GM21737 (cell line): ENCODE data around the gene ZNF593OS.

Experiments
- ATAC-seq: cut with Tn5 transposase; IDR thresholded peaks from one replicate; pipeline ENCODE4 v1.9.1; 2021; ENCODE audit warnings: mild to moderate bottlenecking, moderate library complexity; ENCODE audit not compliant: unreplicated experiment

ZNF593OS gene

GRCh38 chr1:26160527-26161414 lies 10.9 kb downstream of the ZNF593OS start:
- ATAC-seq, result no peak

GRCh38 chr1:26159743-26160039 lies 11.9 kb downstream of the ZNF593OS start:
- ATAC-seq, result no peak

DNA sequence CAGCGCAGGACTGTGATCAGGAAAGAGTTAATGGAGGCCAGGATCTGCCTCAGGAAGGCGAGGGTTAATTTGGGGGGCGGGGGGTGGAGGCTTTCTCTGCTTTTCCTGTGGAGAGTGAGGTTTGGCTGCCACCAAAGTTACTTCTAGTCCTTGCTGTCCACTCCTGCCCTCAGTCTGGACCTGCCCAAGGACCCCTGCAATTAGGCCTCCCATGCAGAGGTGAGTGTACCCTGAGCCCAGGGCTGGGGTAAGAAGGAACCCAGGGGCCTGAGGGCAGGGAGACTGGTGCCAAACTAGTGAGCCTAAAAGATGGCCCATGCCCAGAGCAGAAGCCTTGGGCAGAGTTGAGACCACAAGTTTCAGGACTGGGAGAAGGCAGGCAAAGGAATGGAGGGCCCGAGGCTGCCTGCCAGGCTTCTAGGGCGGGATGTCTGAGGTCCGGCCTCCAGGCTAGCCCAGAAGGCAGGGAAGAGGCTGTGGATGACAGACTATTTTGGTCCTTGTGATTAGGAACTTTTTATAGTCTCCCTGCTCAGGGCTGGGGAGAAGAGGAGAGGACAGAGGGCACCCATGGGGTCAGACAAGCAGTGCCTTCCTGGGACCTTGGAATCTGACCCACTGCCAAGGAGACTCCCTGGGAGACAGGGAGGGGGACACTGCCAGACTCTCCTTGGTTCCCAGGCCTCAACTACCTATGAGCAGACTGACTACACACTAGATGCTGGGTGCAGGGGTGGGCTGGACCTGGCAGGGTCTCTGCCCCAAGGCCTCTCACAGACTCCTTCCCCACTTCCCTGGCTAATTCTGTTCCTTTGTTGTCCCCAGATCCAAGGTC lies 12.5 kb downstream of the ZNF593OS start, which contains the start of gene FAM110D:
Gene FAM110D (plus strand): TSS at position 172 of the 835 bp plus-strand sequence. CDS start 2,213 bp downstream, outside the sequence.
- ATAC-seq, result no peak

DNA sequence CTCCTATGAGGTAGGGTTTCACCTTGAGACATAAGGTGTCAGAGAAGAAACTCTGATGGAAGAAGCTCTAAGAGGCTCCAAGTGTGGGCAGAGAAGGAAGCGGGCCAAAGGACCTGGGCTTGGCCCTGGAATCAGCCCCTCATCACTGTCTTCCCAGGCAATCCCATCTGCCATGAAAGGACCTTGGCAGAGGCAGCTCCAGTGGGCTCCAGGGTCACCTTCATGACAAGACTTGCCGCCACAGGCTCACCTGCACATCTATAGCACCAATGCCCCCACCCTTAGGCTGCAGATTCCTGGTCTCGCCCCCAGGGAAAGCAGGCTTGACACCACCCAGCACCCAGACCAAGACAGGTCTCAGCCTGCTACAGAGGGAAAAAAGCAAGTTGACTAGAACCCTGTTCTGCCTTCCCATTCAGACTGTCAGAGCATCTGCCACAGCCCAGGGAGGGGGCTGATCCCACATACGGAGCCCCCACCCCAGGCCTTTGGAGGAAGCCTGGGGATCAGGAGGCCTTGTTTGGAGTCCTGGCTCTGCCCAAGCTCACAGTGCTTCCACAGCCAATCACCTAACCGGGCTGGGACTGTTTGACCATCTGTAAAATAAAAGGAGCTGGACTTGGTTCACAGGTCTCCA lies 13.2 kb downstream of the ZNF593OS start:
- ATAC-seq, result no peak

- ATAC-seq, result no peak
Observed at GRCh38 chr1:26156285-26157038, 15.2 kb downstream of the ZNF593OS start.

- no peak for ATAC-seq
Observed at GRCh38 chr1:26155370-26156284, 16.0 kb downstream of the ZNF593OS start.

- ATAC-seq, result no peak
Observed at GRCh38 chr1:26154750-26155149, 16.9 kb downstream of the ZNF593OS start.

- ATAC-seq, result no peak
Observed at GRCh38 chr1:26153966-26154532, 17.6 kb downstream of the ZNF593OS start.

GRCh38 chr1:26148887-26149286 lies 22.7 kb downstream of the ZNF593OS start:
- ATAC-seq, result no peak

GRCh38 chr1:26145960-26146294 lies 25.7 kb downstream of the ZNF593OS start:
- ATAC-seq, result no peak

DNA sequence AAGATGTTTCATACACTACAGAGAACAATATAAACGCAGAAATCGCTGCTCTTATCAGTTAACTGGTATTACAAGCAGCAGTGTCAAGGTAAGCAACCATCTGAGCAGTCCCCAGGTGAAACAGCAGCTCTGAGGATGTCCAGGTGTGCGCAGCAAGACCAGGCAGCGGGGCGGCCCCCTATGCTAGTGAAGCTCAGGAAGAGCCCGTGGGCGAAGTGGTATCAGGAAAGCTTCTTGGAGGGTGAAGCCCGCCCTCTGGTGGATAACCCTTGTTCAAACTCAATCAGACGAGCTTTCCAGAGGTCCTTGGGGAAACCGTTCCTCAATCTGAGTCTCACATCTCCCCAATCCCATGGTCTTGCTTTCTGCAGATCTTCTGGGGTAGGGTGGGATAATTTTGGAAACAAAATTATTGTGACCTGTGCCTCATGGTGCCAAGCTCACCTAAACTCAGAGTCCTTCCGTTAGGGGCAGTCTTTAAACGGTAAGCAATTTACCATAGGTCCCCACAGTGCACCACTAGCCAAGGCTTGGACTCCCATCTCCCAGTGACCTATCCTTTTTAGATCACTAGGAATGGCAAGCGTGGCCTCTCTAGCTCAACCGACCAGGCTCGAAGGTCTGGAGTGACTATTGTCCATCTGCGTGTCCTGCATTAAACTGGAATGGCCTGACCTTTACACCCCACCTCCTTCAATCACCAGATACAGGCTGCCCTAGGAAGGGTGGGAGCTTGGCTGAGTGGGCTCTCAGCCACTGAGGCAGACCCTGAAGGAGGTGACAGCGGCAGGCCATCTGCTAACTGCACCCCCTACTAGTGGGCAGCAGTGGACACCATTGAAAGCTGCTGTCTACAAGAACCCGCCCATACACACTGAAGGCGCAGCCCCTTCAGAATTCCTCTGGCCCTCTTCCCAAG lies 26.3 kb downstream of the ZNF593OS start:
- ATAC-seq, result no peak

DNA sequence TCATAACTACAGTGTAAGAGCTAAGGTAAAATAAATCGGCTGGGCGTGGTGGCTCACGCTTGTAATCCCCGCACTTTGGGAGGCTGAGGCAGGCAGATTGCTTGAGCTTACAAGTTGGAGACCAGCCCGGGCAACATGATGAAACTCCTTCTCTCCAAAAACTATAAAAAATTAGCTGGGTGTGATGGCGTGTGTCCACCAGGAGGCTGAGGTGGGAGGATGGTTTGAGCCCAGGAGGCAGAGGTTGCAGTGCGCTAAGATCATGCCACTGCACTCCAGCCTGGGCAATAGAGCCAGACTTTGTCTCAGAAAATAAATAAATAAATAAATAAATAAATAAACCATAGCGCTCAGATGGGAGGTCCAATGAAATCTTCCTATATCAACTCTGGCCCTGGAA lies 29.5 kb downstream of the ZNF593OS start:
- no peak for ATAC-seq

DNA sequence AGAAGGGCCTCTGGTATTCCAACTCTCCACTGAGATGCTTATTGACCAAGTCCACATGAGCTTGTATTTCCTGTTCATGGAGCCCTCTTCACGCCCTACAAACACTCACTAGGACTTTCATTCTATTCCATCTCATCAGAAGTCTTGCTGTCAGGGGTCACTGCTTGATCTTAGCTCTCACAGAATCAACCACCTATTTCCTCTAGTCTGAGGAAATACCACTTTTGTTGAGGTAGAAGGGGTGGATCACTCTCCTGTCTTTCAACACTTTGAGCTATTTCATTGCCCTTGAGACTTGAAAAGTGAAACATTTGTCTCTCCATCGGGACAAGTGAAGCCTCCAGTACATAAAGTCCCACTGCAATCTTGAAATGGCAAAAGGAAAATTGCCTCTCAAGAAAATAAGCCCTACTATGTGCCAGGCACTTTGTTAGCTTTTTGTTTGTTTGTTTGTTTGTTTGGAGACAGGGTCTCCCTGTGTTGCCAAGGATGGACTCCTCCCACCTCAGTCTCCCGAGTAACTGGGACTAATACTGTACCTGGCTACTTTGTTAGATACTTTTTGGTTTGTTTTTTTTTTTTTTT lies 32.6 kb downstream of the ZNF593OS start:
- no peak for ATAC-seq

DNA sequence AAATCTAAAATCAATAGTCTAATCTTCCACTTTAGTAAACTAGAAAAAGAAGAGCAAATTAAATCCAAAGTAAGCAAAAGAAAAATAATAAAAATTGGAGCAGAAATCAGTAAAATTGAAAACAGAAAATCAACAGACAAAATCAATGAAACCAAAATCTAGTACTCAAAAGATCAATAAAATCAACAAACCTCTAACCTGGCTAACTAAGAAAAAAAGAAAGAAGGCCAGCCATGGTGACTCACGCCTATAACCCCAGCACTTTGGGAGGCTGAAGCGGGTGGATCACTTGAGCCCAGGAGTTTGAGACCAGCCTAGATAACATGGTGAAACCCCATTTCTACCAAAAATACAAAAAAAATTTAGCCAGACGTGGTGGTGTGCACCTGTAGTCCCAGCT lies 37.2 kb downstream of the ZNF593OS start:
- ATAC-seq, result no peak

DNA sequence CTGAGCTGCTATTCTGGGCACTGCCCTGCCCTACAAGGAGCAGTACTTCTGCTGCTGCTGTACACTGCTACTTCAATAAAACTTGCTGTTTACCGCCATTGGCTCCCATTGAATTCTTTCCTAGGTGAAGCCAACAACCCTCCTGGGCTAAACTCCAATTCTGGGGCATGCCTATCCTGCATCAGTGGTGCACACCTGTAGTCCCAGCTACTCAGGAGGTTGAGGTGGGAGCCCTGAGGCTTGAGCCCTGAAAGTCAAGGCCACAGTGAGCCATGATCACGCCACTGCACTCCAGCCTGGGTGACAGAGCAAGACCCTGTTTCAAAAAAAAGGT lies 38.8 kb downstream of the ZNF593OS start:
- no peak for ATAC-seq

DNA sequence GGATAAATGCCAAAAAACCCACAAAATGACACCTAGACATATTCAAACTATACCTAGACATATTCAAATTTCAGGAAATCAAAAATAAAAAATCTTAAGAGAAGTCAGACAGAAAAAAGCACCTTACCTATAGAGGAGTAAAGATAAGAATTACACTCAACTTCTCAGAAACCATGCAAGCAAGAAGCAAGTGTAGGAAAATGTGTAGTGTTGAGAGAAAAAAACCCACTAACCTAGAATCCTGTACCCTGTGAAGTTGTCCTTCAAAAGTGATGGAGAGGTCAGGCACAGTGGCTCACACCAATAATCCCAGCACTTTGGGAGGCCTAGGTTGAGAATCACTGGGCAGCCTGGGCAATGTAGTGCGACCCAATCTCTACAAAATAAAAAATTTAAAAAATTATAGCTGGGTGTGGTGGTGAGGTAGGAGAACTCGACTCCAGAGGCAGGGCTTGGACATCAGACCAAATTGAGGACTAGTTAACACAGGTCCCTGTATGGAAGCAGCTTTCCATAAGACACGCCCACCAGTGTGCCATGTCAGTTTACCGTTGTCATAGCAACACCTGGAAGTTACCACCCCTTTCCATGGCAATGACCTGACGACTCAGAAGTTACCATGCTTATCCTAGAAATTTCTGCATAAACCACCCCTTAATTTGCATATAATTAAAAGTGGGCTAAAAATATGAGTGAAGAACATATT lies 39.4 kb downstream of the ZNF593OS start:
- ATAC-seq, result no peak

GRCh38 chr1:26130695-26131094 lies 40.9 kb downstream of the ZNF593OS start:
- no peak for ATAC-seq

- no peak for ATAC-seq
Observed at GRCh38 chr1:26129778-26130177, 41.9 kb downstream of the ZNF593OS start.
